Measurements from ENCODE around the gene SLC35F1. TPM values are rescaled to one million over a fixed set of nuclear protein-coding genes. Genes with fewer than 3 reads are reported as not detected.

Gene SLC35F1
- total RNA-seq, 1 experiment from 2014 or later: 4.3 TPM

GRCh38 chr6:118335325-118335816 is 428.3 kb downstream of the SLC35F1 start:
- H3K79me1 ChIP-seq (ENCODE audit: insufficient read depth, low read depth, low read length, poor library complexity, severe bottlenecking): no peaks in the 10 kb centered on the region
- H3K4me2 ChIP-seq (ENCODE audit: insufficient read depth, insufficient read length, low read length): no peak overlapping the region
- no peaks in the 10 kb centered on the region for H3K23me2 ChIP-seq (ENCODE audit: insufficient read length, low read depth, low read length, poor library complexity, severe bottlenecking)
- H3K9ac ChIP-seq (ENCODE audit: extremely low read depth, insufficient read length, low read length): no peak overlapping the region
- no peaks in the 10 kb centered on the region for H3K4me1 Mint-ChIP-seq
- H4K5ac ChIP-seq (ENCODE audit: insufficient read length, low read depth, low read length): no peak overlapping the region
- no peak for DNase-seq
- no peak overlapping the region for H4K91ac ChIP-seq (ENCODE audit: insufficient read length, low read depth, low read length)
- no peak overlapping the region for H3K27ac Mint-ChIP-seq
- no peak overlapping the region for H2BK5ac ChIP-seq (ENCODE audit: insufficient read length, low read length)
- H3K14ac ChIP-seq (ENCODE audit: insufficient read depth, low read length): no peak overlapping the region
- H3K27me3 Mint-ChIP-seq (ENCODE audit: low read depth): no peaks in the 10 kb centered on the region; the same call in 1 of the 2 replicates
- peaks cover 8 to 9% of the 10 kb centered on the region in 2 experiments; a peak in 4 of 5 replicates for H3K9me3 Mint-ChIP-seq
- H3K27me3 ChIP-seq (ENCODE audit: insufficient read depth, low read length): no peaks in the 10 kb centered on the region
- H2AK5ac ChIP-seq (ENCODE audit: insufficient read length, low read length): no peak overlapping the region
- no peaks in the 10 kb centered on the region for H3K9me3 ChIP-seq (ENCODE audit: control insufficient read depth, low read depth, low read length)
- H3K27ac ChIP-seq (ENCODE audit: insufficient read length, low read depth, low read length): no peak overlapping the region
- H3T11ph ChIP-seq (ENCODE audit: low read length): no peak overlapping the region
- H2BK20ac ChIP-seq (ENCODE audit: low read depth, low read length, poor library complexity, severe bottlenecking): no peak overlapping the region
- no peak overlapping the region; the same call in 1 of the 2 replicates for H2BK15ac ChIP-seq (ENCODE audit: low read depth, low read length)
- H2BK120ac ChIP-seq (ENCODE audit: low read depth, low read length, poor library complexity, severe bottlenecking): no peak overlapping the region
- H3K18ac ChIP-seq (ENCODE audit: insufficient read length, low read depth, low read length): no peak overlapping the region
- no peak overlapping the region for H2BK12ac ChIP-seq (ENCODE audit: insufficient read length, low read depth, low read length)
- no peak overlapping the region for H3K56ac ChIP-seq (ENCODE audit: insufficient read length, low read depth, low read length)
- H2AFZ ChIP-seq (ENCODE audit: low read length): no peak overlapping the region
- H3K4me1 ChIP-seq (ENCODE audit: insufficient read depth, low read length): no peaks in the 10 kb centered on the region
- H4K8ac ChIP-seq (replicated peaks; ENCODE audit: insufficient read length, low read depth, low read length): no peak overlapping the region
- WGBS (ENCODE audit: extremely low coverage, insufficient read length, low lambda C conversion rate): no CpG with 5 or more reads among the region's 1 CpG
- no peak overlapping the region for H3K23ac ChIP-seq (ENCODE audit: insufficient read length, low read depth, low read length)
- no peak overlapping the region for H3K4ac ChIP-seq (ENCODE audit: low read depth, low read length)
- no peak overlapping the region for H3K4me3 Mint-ChIP-seq
- peaks cover 0 to 2% (median 0%) of the 10 kb centered on the region in 3 experiments; a peak in 2 of 7 replicates for H3K36me3 Mint-ChIP-seq (ENCODE audit: insufficient read depth in 1 of 3, low read depth in 3 of 3)
- no peaks in the 10 kb centered on the region for H4K20me1 ChIP-seq (ENCODE audit: control insufficient read depth, insufficient read depth, insufficient read length)
- no peak for TF ChIP-seq CTCF (conservative IDR thresholded peaks at IDR 0.05)
- H3K79me2 ChIP-seq (ENCODE audit: insufficient read depth, low read length): no peaks in the 10 kb centered on the region
